HepG2 (cell line): ENCODE measurements around the gene ATG13. TPM values are rescaled to one million over a fixed set of nuclear protein-coding genes. Genes with fewer than 3 reads are reported as not detected.

ENCODE experiments used
- ATF1 ChIP-seq: IDR thresholded peaks from 2 replicates; pipeline ENCODE4 v1.6.1; 2016; ENCODE audit warnings: mild to moderate bottlenecking, control low read depth
- BORCS8-MEF2B ChIP-seq: sonication (generic); formaldehyde crosslinking; IDR thresholded peaks from 2 replicates; pipeline ENCODE4 v1.8.0; 2022; ENCODE audit warnings: mild to moderate bottlenecking, missing genetic modification reagents
- FUBP1 ChIP-seq: sonication (generic); formaldehyde crosslinking; IDR thresholded peaks from 2 replicates; pipeline ENCODE4 v1.5.1; 2020; ENCODE audit warnings: missing genetic modification reagents, mild to moderate bottlenecking, borderline replicate concordance
- HMG20B ChIP-seq: conservative IDR thresholded peaks from 2 replicates; pipeline ENCODE4 v1.6.1; 2016; ENCODE audit warnings: missing genetic modification reagents, missing compliant biosample characterization
- HOXD1 ChIP-seq: sonication (generic); formaldehyde crosslinking; IDR thresholded peaks from 2 replicates; pipeline ENCODE4 v1.5.0; 2020; ENCODE audit warnings: missing genetic modification reagents
- IRF1 ChIP-seq: sonication (generic); formaldehyde crosslinking; IDR thresholded peaks from 2 replicates; pipeline ENCODE4 v1.4.0; 2020; ENCODE audit warnings: low read depth, mild to moderate bottlenecking, missing genetic modification reagents
- MATR3 ChIP-seq: sonication (generic); formaldehyde crosslinking; IDR thresholded peaks from 2 replicates; pipeline ENCODE4 v1.4.0; 2020; ENCODE audit warnings: missing genetic modification reagents
- RERE ChIP-seq: IDR thresholded peaks from 2 replicates; pipeline ENCODE4 v1.6.1; 2016; ENCODE audit warnings: low read depth, missing genetic modification reagents, missing compliant biosample characterization
- TERF1 ChIP-seq: sonication (generic); formaldehyde crosslinking; IDR thresholded peaks from 2 replicates; pipeline ENCODE4 v1.8.0; 2022; ENCODE audit warnings: mild to moderate bottlenecking, missing genetic modification reagents, moderate library complexity
- ZBED4 ChIP-seq: sonication (generic); formaldehyde crosslinking; IDR thresholded peaks from 2 replicates; pipeline ENCODE4 v1.4.0; 2020; ENCODE audit warnings: missing genetic modification reagents, borderline replicate concordance
- ZNF101 ChIP-seq: sonication (generic); formaldehyde crosslinking; IDR thresholded peaks from 2 replicates; pipeline ENCODE4 v1.4.0; 2020; ENCODE audit warnings: mild to moderate bottlenecking, low read depth, missing genetic modification reagents, borderline replicate concordance
- ZNF256 ChIP-seq: sonication (generic); formaldehyde crosslinking; conservative IDR thresholded peaks from 2 replicates; pipeline ENCODE4 v1.4.0; 2020; ENCODE audit warnings: missing genetic modification reagents
- ZNF30 ChIP-seq: sonication (generic); formaldehyde crosslinking; IDR thresholded peaks from 2 replicates; pipeline ENCODE4 v1.5.0; 2020; ENCODE audit warnings: mild to moderate bottlenecking, missing genetic modification reagents
- ZNF530 ChIP-seq: sonication (generic); formaldehyde crosslinking; IDR thresholded peaks from 2 replicates; pipeline ENCODE4 v1.5.0; 2020; ENCODE audit warnings: low read depth, mild to moderate bottlenecking, missing genetic modification reagents
- ZNF768 ChIP-seq: sonication (generic); formaldehyde crosslinking; IDR thresholded peaks from 2 replicates; pipeline ENCODE4 v1.4.0; 2020; ENCODE audit warnings: missing genetic modification reagents
- polyA plus RNA-seq, 8 experiments: library from polyadenylated mRNA; depleted of rRNA in 3 of 8; stranded (reverse) in 7 of 8; unstranded in 1 of 8; fragments of >200 nt; fragmentation: Illumina TruSeq in 4 of 8; extraction: Trizol in 4 of 8; gene quantifications; 2 replicates each; pipeline versions ENCODE4 v1.2.1 to v1.2.3, GENCODE V29; 2011 to 2016; ENCODE audit warnings: low read depth in 4 of 8, missing spikeins in 1 of 8, mixed read lengths in 1 of 8; ENCODE audit not compliant: insufficient read depth in 1 of 8
- total RNA-seq, 5 experiments: library from RNA; depleted of rRNA; stranded (reverse); fragments of >200 nt; fragmentation: Illumina TruSeq; extraction: Trizol; gene quantifications; 2 replicates each; pipeline ENCODE4 v1.2.3, GENCODE V29; 2016; ENCODE audit warnings: low read depth in 1 of 5

The ATG13 gene
- total and polyA plus RNA-seq, 2 of the 13 experiments (the other 11 are each of a cell fraction or from before 2014, with no cell fraction given): 55.0 to 77.3 TPM

GRCh38 chr11:46719048-46719542, 101.7 kb downstream of the ATG13 start, which contains the start of gene F2 (continued):
- TF ChIP-seq ZBED4 (CRISPR knock-in tag) (peak; percentile 73; the same call in 1 of the 2 replicates), IRF1 (no peak), ZNF530 (CRISPR knock-in tag) (no peak), BORCS8-MEF2B (CRISPR knock-in tag) (peak; percentile 83), HOXD1 (peak; percentile 76), MATR3 (no peak), RERE (CRISPR knock-in tag) (peak; percentile 87), ZNF30 (CRISPR knock-in tag) (no peak), ATF1 (CRISPR knock-in tag) (no peak), ZNF768 (CRISPR knock-in tag) (peak; percentile 46; the same call in 1 of the 2 replicates), ZNF256 (CRISPR knock-in tag) (0 out of 2 replicates have a peak, but pooled peaks have one; percentile 69), ZNF101 (no peak), FUBP1 (CRISPR knock-in tag) (no peak), TERF1 (CRISPR knock-in tag) (no peak), HMG20B (peak; percentile 60; the same call in 1 of the 2 replicates)
